LNCAP (cell line): ENCODE results near the gene TMEM253.

Experiments
- TF ChIP-seq, protein P1 (sequence below): fragments of 450-650 bp; IDR thresholded peaks from 2 replicates; pipeline ENCODE4 v1.5.1; 2017; ENCODE audit warnings: mild to moderate bottlenecking

Gene TMEM253

DNA sequence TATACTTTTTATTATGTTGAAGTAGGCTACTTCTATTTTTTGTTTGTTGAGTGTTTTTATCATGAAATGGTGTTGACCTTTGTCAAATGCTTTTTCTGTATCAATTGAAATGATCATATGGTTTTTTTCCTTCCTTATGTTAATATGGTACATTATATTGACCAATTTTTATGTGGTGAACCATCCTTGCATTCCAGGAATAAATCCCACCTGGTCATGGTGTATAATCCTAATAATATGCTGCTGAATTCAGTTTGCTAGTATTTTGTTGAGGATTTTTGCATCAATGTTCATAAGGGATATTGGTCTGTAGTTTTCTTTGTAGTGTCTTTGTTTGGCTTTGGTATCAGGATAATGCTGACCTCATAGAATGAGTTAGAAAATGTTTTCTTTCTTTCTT, 44.6 kb downstream of the TMEM253 start:
- TF ChIP-seq, protein P1, sequence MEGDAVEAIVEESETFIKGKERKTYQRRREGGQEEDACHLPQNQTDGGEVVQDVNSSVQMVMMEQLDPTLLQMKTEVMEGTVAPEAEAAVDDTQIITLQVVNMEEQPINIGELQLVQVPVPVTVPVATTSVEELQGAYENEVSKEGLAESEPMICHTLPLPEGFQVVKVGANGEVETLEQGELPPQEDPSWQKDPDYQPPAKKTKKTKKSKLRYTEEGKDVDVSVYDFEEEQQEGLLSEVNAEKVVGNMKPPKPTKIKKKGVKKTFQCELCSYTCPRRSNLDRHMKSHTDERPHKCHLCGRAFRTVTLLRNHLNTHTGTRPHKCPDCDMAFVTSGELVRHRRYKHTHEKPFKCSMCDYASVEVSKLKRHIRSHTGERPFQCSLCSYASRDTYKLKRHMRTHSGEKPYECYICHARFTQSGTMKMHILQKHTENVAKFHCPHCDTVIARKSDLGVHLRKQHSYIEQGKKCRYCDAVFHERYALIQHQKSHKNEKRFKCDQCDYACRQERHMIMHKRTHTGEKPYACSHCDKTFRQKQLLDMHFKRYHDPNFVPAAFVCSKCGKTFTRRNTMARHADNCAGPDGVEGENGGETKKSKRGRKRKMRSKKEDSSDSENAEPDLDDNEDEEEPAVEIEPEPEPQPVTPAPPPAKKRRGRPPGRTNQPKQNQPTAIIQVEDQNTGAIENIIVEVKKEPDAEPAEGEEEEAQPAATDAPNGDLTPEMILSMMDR, result no peak

DNA sequence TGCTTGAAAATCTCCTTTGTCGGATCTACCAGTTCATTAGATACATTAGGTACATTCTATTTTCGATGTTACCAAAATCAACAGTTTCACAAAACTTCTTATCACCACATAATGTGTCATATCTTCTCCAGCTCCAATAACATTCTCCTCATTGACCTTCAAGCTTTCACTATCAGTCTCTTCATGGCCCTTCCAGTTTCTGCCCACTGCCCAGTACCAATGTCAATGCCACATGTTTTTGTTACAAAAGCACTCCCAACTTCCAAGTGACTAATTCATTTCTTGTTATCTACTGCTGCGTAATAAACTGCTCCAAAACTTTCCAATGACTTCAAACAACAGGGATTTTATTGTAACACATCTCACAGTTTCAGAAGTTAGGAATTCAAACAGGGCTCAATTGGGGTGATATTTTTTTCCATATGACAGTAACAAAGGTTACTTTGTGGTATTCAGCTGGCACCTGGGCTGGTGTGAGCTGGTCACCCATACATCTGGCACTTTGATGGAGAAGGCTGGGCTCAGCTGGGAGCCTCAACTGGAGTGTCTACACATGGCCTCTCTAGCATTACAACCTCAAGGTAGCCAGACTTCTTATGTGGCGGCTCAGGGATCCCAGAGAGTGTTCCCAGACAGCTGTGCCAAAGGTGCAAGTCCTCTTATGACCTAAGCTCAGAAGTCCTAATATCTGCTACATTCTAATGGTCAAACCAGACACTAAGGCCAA, 48.9 kb downstream of the TMEM253 start:
- TF ChIP-seq, protein P1, result no peak
